Measurements from ENCODE around the gene LY6G6D.

The LY6G6D gene

DNA sequence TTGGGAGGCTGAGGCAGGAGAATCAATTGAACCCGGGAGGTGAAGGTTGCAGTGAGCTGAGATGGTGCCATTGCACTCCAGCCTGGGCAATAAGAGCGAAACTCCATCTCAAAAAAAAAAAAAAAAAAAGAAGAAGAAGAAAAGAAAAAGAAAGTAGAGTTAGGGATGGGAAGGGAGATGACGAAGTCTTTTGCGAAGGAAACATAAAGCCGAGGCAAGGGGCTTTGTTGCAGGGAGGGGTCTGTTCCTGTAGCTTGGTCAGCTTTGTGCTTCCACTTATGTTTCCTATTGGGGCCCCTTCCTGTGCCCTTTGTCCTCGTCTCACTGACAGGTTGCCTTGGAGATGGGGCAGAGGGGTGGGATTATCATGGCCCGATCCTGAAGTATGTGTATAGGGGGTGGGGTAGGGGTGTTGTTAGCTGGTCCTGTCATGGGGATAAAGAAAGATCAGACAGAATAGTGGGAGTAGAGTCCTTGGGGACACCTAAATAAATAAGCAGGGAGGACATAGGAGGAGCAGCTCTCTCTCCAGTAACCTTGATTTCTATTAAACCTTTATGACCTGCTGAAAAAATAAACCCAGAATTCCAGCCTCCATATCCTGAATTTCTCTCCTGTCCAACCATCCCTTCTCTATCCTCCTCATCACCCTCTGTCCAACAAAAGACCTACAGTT is 22.3 kb downstream of the LY6G6D start:
- DNase-seq: peak; percentile 46

- DNase-seq: peak; percentile 90
These were observed 23.1 kb downstream of the LY6G6D start for GRCh38 chr6:31737991-31738979.

DNA sequence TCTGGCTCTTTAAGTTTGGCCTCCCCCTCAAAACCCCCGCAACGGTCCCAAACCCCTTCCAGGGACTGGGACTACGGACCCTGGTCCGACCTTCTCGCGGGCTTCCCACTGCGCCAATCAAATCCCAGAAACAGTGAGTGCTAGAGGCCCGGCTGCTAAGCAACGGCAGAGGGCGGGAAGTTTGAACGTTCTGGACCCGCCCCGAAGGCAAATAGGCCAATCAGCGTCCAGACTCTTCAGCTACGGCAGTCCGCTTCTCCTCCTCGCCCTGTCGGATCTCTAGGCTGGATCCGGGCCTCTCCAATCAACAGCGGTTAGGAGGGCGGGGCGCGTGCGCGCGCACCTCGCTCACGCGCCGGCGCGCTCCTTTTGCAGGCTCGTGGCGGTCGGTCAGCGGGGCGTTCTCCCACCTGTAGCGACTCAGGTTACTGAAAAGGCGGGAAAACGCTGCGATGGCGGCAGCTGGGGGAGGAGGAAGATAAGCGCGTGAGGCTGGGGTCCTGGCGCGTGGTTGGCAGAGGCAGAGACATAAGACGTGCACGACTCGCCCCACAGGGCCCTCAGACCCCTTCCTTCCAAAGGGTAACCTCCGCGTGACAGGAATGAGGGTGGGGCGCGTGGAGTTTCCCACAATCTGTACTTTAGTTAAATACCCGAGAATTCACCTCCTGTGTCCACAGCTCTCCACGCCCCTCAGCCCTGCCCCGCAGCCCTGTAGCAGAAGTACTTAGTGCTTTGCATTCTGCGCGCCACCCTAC is 24.7 kb downstream of the LY6G6D start, which contains the start of gene MSH5:
Gene MSH5 (plus strand): TSS at position 367 of the 758 bp plus-strand sequence. CDS start 462 bp downstream, outside the sequence.
- peak; percentile 100 for DNase-seq

GRCh38 chr6:31740397-31741223 is 25.5 kb downstream of the LY6G6D start:
- DNase-seq: peak; percentile 49

DNA sequence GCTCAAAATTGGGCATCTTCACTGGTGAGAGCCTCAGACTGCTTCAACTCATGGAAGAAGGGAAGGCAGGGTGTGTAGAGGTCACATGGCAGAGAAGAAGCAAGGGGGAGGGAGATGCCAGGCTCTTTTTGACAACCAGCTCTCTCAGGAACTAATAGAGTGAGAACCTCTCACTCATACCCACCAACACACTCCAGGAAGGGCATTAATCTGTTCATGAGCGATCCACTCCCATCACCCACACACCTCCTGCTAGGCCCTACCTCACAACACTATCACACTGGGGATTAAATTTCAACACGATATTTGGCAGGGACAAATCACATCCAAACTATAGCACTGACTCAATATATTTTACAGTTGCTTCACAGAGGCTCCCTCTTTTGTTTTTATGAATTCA is 26.7 kb downstream of the LY6G6D start:
- no peak for DNase-seq

DNA sequence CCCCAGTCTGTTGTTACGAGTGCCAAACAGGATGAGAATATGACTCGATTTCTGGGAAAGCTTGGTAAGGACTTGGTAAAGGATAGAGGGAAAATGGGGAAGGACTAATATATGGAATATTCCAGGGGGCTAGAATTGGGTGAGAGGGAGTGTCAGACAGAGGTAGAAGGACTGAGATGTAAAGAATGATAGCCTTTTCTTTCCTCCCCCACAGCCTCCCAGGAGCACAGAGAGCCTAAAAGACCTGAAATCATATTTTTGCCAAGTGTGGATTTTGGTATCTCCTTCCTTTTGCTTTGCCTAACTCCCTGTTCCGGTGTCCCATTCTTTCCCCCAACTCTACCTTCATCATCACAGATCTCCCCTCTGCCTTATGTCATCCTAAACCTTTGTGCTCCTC is 27.7 kb downstream of the LY6G6D start:
- DNase-seq: no peak

DNA sequence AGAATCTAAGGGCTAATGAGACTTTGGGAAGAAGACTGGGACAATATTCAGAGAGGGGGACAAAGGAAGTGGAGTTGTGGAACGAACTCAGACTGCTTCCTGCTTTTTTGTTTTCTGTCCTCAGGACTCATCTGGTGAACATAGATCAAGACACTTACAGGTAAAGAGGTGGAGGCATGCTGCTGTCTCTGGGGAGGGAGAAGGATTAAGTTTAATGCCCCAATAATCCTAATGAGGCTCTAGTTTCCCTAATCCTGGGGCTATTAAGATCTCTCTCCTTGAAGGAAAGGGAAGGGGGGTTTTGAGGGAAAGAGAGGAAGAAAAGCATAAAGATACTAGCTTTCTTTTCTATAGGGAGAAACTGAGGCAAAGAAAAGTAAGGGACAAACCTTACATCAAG is 29.3 kb downstream of the LY6G6D start:
- DNase-seq: no peak

GRCh38 chr6:31749301-31750036 is 34.3 kb downstream of the LY6G6D start:
- DNase-seq: no peak

DNA sequence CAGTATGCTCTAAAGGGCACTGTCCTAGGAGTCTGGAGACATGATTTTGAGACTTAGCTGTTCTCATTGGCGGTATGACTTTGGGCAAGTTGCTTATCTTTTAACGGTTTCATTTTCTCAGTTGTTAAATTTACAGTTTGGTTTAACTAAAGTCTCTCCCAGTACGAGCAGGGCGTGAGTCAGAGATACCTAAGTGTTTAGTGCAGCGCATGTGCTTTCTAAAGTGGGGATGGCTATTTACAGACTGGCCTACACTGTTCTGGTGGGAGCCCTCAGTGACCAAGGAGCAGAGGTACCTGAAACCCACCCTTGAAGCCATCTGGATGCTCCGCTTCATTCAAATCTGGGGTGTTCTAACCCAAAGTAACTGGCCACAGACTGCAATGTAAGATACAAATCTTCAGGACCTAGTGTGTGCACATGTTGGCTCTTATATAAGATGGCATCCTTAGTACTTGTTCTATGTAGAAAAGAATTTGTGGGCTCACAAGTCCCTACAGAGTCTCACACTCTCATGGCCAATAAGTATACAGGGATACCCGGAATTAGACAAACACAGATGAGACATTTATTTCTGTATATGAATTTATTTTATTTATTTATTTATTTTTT is 35.4 kb downstream of the LY6G6D start:
- DNase-seq: no peak

DNA sequence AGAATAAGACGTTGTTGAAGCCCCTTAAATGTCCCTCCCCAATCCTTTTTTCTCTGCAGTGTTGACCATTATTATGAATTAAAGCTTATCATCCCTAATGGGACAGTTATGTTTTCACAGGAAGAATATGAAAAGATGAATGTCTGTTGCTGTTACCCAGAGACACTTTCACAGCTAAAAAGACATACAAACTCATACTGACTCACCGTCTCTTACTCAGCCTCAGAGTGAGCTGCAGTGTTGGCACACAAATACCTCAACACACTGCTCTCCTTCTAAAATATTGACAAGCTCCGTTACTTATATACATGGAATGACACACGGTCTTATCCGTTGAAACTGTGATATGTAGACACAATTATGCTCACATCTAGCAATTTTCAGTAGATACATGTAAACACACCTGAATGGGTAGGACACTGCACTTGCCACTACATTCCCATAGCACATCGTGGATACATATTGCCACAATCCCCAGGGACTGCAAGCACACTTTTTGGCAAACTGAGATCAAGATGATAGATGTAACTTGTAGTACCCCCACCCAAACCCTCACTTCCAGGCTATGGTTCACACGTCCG is 37.7 kb downstream of the LY6G6D start:
- DNase-seq: no peak

GRCh38 chr6:31758281-31758680 is 43.1 kb downstream of the LY6G6D start:
- no peak for DNase-seq

- DNase-seq: no peak
These were observed 45.6 kb downstream of the LY6G6D start for GRCh38 chr6:31760790-31761189.

- no peak for DNase-seq
These were observed 46.2 kb downstream of the LY6G6D start for GRCh38 chr6:31761343-31761742.

- no peak for DNase-seq
These were observed 47.2 kb downstream of the LY6G6D start, which contains the start of gene SAPCD1 for GRCh38 chr6:31762356-31762755. SAPCD1 (plus strand) TSS chr6:31762656; CDS start chr6:31763055, 399 bp downstream.

- DNase-seq: no peak
These were observed 47.9 kb downstream of the LY6G6D start for GRCh38 chr6:31762878-31763618.

DNA sequence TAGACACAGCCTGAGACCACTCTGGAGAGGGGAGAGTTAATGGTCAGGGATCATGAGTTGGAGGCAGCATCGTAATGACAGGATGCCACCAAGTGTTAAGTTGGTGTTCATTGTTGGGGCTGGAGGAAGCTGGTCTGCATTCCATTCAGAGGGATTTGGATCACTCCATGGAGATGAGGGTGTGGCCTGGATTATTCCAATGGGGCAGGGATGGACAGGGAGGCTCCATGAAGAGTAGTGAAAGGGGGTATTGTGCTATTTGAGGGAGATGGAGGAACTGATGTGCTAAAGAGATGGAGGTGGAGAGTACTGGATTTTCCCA is 48.4 kb downstream of the LY6G6D start:
- no peak for DNase-seq

DNA sequence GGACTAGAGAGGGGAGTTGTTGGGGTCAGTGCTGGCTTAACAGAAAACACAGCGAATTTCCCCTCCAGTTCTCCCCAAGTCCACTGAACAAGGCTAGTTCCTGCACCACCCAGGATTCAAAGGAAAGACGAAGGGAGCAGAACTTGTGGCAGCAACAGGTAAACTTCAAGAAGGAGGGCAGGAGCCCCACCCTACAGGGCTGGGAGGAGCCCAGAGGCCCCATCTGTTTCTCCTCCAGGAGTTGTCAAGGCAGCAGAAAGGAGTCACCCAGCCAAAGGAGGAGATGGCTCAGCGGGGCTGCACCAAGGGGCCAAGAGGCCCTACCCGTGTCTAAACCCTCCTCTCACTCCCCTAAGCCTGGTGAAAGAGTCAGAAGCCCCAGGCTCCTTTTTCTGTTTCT is 49.0 kb downstream of the LY6G6D start:
- DNase-seq: no peak

GRCh38 chr6:31765559-31765909 is 50.4 kb downstream of the LY6G6D start:
- DNase-seq: no peak

DNA sequence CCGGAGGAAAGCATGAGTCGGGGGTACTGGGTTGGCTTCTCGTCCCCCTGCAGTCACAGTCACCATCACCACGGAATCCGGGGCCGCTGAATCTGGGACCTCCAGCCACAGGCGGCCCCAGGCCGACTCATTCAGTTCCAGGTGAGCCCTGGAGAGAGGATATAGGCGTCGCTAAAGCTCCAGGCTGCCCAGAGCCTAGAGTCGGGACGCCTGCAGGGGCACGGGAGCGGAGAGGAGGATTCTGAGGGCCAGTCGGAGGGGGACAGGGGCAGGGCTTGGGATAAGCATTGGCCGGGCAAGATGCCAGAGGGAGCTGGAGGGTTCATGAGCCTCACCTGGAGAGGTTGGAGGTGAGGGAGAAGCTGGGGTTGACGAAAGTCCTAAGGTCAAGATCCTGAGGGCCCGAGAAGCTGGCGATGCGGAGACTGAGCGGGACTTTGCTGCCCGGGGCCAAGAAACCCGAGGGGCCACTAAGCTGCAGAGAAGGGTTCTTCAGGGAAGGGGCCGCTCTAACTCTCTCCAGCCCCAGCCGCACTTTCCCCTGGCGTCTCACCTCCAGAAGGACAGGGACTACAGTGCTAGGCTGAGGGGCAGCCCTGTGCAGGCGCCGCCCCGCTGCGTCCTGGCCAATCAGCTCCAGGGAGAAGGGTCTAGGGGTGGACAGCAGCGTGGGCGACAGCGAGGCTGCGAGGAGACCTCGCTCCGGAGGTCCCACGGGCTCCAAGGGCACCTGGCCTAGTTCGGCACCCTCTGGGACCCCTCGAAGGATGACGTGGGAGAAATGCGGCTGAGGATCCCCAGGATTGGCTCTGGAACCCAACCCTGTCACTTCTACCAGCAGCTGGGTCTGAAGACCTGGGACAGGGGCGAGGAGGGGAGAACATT is 51.0 kb downstream of the LY6G6D start:
- no peak for DNase-seq
